Left ventricle myocardium superior (tissue), 1 donor: ENCODE data around the gene TLE4. TPM values are rescaled to one million over a fixed set of nuclear protein-coding genes. Genes with fewer than 3 reads are reported as not detected.
A peak's percentile ranks its signal among the peaks of the same experiment; 100 is the strongest.
"Not testable (repeated sequence)": the region's sequence is repeated elsewhere in the genome, so short reads cannot be mapped to it uniquely, and the experiment has no call there.

ENCODE experiments used
- ATAC-seq: fragments of 200-7000 bp; cut with Tn5 transposase; one replicate; pipeline ENCODE4 v1.9.1; 2020; ENCODE audit warnings: mild to moderate bottlenecking, moderate library complexity
- DNase-seq: peaks from one replicate; pipeline ENCODE4 v3.0.0-alpha.2; 2020
- intact Hi-C: fragments of 100-400 bp; cut with micrococcal nuclease; formaldehyde crosslinking; loops from one replicate; pipeline ENCODE4 v1.11.0; 2022
- total RNA-seq: library from RNA; stranded (reverse); fragmentation: NEBNext Ultra II Directional; extraction: Animal tissue kit (Norgen Biotek cat#: 25700); gene quantifications from one replicate; pipeline ENCODE4 v1.2.1, GENCODE V29; 2021
- donor health status: DM: no; HTN: yes; CAD: no; lungs with severe emphysema.

Gene TLE4
- total RNA-seq, 1 donor from 2014 or later = 10.7 TPM

DNA sequence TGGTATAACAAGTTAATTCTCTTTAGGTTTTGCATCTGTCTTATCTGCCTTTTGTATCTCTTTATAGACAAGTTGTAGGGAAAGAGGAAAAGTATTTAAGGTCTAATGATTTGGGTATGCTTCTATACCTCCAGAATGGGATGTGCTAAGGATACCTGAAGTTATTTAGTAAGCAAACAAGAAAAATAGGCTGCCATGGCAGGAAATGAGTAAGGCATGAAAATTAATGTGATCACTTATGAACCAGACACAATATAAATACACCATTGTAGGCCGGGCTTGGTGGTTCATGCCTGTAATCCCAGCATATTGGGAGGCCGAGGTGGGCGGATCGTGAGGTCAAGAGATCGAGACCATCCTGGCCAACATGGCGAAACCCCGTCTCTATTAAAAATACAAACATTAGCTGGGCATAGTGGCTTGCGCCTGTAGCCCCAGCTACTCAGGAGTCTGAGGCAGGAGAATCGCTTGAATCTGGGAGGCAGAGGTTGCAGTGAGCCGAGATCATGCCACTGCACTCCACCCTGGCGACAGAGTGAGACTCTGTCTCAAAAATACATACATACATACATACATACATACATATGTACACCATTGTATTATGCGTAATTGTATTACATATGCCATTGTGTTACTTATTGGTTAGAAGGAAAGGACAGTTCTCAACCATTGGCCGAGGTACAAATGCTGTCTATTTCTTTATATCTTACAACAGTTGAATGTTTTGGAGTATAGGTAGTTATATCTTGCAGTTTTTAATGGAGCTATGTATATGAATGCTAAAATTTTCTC is 83.0 kb downstream of the TLE4 start:
- DNase-seq, ATAC-seq, intact Hi-C loops: not testable (repeated sequence)

DNA sequence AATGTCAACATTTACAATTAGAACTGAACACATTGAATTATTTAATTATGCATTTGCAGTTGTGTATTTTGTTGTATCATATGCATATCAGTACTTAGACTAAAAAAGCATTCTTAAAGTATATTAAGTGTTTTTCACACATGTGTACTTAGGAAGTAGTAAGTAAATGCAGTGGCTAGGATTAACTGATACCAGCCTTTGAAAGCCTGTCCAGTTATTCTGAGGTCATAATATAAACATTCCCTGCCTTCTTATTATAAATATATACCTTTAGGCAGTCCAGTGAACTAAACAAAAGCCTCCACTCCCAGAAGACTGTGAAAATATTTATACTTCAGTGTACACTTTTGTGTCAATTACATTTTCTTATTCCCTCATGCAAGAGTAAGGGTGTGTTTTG is 83.8 kb downstream of the TLE4 start:
- ATAC-seq (no peak), DNase-seq (no peak)
- intact Hi-C loops = no loop called here

DNA sequence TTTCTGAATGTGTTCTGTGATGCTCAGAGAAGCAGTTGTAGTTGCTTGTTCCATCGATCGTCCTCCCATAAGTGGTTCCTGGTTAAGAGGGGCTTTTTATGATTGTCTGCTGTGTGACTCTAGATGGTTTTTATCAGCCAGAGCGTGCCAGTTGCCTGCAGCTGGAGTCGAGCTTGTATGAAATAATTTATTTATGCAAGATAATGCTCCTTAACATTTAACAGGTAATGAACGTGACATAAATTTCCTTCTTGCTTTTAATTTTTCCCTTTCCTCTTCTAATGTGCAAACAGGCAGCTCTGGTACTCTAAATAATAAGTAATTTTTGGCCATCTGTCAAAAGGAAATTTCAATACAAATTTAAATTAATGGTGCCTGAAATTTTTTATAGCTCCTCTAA is 84.4 kb downstream of the TLE4 start:
- DNase-seq = no peak
- ATAC-seq = no peak
- intact Hi-C loops = no loop called here

DNA sequence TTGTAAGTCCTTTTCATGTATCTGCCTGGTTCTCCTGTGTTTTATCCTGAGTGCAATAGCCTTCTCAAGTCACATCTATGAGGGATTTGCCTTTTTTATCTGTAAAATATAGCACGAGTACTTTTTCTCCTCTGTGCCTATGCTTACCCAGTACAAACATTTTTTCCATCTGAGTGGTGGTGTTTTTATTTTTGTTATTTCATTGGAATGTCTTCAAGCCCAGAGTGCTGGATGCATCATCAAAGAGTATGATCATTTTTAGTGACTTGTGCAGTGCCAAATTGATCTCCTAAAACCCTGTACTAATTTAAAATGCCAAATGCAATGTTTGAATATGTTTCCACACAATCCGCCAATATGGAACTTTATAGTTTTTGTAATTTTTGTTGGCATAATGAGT is 86.1 kb downstream of the TLE4 start:
- ATAC-seq (no peak), DNase-seq (no peak)
- intact Hi-C loops = no loop called here

DNA sequence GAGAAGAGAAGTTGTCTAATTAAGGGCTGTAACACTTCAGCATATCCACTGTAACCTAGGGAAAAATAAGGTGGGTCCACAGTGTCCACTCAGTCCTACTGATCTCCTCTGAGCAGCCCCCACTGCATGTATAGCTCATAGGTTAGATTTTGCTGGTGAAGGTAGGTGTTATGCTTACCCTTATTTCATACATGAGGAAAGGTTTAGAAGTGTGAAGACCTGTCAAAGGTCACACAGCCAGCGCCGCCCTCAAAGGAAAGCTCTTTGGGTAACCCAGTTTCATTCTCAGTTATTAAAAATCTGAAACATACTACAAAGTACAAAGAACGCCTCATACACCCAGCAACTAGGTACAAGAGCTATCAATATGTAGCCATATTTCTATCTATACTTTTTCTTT is 87.2 kb downstream of the TLE4 start:
- no peak for ATAC-seq
- intact Hi-C loops = no loop called here
- DNase-seq = no peak

DNA sequence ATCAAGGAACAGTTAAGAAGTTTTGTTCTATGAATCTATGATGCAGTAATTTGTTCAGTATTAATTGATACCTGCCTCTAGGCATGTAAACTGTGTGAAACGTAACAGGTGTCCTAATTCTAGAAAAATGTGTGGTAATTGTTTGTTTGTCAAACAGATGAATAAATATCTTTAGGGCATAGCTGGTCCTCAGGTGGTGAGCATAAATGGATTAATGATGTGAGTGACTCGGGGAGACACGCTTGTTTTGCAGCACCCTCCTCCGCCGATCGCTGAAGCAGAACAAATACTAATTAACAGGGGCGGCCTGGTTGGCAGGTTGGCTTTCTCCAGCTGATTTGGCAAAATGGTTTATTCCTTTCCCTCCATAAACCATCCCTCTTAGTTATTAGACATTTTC is 88.8 kb downstream of the TLE4 start:
- DNase-seq = no peak
- ATAC-seq = no peak
- intact Hi-C loops = no loop called here

DNA sequence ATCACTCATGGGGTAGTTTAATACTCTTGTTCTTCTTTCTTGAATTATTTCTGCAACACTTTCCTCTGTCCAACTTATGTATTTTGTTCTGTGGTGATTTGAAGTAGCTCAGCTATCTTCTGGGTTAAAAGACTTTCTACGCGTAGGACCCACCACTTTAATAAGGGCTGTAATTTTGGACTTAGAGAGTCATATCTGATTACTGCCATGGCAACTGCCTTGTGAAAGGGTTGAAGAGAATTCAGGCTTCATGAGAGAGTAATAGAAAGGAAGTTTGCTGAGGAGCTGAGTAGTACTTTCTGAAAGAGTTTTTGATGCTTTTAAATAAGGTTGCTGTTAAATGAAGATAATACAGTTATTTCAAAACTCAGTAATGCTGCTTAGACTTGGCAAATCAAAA is 89.5 kb downstream of the TLE4 start:
- intact Hi-C loops = no loop called here
- ATAC-seq (no peak), DNase-seq (no peak)

DNA sequence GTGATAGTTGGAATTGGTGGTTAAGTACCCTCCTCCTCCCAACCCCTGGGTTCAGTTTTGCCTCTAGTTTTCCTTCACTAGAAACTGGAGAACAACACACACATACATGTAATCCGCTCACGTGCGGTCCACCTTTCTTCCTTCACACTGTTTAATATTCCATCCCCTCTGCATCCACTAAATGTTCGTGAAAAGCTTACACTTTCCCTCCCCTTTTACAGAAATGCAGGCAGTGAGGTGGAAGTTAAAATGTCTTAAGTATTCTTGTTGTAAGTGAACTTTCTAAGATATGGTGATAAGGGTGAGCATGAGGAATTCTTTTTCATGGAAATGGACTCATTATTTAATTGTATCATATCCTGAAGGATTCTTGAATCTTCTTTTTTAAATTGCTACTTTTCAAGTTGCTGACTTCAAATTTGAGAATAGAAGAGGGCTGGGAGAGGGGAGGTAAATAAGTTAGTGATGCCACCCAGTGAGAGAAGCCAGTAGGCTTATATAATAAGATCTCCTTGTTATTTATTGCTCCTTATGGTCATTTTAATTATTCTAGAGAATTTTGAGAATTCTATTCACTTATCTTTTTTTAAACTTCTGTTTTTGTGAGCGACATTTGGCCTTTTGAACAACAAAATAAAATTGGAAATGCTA is 90.2 kb downstream of the TLE4 start:
- intact Hi-C loops = no loop called here
- ATAC-seq (no peak), DNase-seq (no peak)

DNA sequence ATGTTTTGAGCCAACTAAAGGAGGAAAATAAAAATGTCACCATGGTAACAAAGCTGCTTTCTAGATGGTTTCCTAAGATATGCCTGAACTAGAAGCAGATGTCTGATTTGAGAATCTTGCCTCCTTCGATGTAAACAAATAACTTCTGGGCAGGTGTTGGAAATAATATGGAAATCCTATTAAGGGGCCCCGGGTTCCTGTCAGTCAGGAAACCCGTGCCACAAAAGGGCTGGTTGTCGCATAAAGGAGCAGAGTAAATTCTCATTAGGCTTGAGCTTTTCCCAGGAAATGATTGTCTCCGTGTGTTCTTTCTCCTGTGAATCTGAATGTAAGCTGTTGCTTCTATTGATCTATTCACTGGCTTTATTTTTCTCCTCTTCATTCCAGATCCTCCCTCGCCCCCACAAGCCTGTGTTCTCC is 90.8 kb downstream of the TLE4 start:
- ATAC-seq (peak; percentile 15), DNase-seq (no peak)
- intact Hi-C loops = no loop called here

DNA sequence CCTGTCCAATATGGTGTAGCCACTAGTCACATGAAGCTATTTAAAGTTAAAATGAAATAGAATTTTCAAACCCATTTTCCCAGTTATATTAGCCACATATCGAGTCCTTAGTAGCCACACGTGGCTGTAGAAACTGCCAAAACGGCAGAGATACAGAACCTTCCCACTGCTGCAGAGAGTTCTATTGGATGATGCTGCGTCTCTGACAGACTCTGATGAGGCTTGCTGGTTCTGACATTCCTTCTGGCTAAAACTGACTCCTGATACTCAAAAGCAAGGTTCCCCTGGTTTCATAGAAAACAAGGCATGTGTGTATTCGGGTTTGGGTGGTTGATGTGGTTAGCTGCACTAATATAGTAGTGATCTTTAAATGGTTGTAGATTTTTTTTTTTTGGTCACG is 91.5 kb downstream of the TLE4 start:
- DNase-seq (no peak), ATAC-seq (peak; percentile 26)
- intact Hi-C loops = no loop called here

DNA sequence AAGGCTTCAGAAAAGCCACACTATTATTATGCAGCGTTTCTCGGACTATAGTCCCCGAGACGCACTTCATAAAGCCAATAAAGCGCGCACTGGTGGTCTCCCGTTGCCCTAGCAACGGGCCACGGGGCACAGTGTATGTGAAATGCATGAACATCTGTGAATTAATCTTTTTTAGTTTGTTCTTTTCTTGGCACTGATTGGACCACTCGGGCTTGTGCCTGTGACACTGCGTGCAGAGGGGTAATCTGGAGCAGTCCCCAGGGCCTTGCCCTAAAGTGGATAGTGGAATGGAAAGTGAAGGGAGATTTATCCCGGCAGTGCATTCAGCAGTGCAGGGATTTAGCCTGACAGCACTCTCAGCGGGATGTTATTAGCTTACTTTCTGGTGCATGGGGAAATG is 92.1 kb downstream of the TLE4 start:
- ATAC-seq = peak; percentile 58
- intact Hi-C loops = no loop called here
- DNase-seq = peak; percentile 22

DNA sequence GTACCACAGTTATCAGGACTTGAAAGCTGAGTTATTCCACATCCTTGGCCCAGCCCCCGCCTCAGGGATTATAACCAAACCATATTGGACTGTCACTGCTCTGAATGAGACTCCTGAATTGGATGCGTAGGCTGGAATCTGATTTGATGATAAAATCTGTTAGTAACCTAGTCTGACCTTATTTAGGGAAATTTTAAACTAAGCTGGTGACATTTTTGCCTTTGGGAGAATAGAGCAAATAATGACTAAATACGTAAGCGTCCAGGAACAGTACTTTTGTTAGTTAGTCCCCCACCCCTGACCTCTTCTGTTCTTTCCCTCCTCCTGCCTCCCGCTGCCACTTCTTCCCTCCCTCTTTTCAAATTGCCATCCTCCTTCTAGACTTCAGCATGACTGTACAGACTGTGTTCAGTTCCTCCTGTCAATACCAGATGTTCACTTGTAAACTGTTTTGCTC is 92.6 kb downstream of the TLE4 start:
- intact Hi-C loops = no loop called here
- DNase-seq (no peak), ATAC-seq (peak; percentile 68)

DNA sequence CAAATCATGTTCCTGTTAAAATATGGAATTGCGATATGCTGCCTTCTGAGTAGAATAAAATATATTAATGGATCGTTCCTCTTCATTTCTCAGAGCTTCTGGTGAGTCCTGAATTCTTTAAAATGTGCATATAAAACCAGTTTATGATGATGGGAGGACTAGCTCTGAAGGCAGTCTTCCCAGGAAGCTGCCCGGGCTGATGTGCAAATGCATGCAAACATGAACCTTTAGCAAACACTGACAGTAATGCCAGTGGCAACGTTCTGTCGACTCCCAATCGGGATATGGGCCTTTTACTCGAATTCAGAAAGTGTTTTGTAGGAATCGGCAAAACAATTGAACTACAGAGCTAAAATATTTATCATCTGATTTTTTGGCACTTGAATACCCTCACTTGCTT is 93.6 kb downstream of the TLE4 start:
- DNase-seq (no peak), ATAC-seq (no peak)
- intact Hi-C loops = no loop called here

DNA sequence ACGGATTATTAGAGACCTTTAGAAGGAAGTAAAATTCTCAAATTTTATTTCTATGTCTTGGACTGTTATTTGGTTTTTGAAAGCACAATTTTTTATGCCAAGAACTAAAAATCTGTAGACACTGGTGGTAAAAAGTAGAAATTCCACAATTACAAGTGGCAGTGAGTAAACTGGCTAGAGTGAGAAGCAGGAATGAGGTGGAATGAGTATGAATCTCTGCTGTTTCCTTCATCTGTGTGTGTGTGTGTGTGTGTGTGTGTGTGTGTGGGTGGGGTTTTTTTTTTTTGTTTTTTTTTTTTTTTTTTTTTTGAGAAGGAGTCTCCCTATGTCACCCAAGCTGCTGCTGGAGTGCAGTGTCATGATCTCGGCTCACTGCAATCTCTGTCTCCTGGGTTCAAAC is 94.2 kb downstream of the TLE4 start:
- intact Hi-C loops = no loop called here
- DNase-seq = no peak
- no peak for ATAC-seq

DNA sequence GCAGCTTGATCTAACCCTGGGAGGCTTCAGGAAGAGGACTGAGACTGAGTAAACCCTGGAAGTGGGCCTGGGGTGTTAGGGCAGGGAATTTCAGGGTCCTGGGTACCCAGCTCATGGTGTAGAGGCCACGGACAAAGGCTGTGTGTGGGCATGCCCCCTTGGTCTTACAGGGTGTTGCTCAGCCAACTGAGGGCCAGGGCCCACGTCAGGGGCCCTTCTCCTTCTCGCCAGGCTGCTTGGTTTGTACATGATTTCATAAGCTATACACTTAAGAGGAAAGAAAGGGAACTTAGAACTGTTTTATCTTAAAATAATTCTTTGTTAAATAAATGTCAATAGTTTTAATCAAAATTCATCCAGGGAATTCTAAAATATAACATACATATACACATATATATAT is 95.4 kb downstream of the TLE4 start:
- intact Hi-C loops = no loop called here
- ATAC-seq (no peak), DNase-seq (no peak)

DNA sequence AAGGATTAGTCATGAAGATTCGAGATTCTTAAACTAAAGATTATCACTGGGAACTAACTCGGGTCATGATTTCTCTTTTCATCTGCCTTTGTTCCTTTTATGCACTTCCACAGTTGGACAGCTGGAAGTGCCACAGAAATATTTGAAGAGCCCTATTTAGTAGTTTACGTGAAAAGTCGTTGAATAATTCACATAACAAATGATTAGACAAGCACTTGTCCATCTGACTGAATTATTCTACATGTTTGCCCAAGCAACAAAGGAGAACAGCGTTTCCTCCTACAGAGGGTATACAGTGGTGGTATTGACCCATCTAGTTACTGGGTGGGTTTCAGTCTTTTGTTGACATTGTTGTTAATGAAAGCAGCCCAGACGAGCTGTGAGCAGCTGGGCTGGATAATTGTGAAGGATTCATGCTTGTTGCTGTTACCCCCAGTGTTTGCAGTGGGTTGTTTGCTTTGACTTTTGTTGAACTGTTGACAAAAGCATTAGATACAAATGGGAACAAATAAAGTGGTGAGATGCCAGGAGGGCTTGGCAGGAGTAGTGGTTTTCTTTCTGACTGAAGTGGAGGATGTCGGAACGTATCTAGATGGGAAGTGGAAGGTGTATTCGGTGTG is 96.2 kb downstream of the TLE4 start:
- DNase-seq = no peak
- ATAC-seq = peak; percentile 32
- intact Hi-C loops = no loop called here

DNA sequence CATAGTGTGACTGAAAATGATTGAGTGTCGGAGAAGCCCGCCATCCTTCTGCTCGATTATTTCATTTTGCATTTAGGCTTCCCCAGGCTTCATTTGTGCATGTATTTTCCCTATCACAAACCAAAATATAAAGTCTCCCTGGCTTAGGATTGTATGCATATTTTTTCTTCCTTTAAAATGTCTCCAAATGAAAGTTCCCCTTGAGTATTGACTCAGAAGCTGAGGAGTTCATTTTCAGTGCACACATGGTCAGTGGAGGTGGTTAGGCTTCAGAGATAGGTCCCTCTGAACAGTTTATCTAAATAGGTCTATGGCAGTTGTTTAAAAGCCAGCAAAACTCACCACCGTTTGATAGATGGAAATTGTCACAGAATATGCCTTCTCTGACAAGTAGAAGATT is 97.2 kb downstream of the TLE4 start:
- intact Hi-C loops = no loop called here
- DNase-seq (no peak), ATAC-seq (no peak)

DNA sequence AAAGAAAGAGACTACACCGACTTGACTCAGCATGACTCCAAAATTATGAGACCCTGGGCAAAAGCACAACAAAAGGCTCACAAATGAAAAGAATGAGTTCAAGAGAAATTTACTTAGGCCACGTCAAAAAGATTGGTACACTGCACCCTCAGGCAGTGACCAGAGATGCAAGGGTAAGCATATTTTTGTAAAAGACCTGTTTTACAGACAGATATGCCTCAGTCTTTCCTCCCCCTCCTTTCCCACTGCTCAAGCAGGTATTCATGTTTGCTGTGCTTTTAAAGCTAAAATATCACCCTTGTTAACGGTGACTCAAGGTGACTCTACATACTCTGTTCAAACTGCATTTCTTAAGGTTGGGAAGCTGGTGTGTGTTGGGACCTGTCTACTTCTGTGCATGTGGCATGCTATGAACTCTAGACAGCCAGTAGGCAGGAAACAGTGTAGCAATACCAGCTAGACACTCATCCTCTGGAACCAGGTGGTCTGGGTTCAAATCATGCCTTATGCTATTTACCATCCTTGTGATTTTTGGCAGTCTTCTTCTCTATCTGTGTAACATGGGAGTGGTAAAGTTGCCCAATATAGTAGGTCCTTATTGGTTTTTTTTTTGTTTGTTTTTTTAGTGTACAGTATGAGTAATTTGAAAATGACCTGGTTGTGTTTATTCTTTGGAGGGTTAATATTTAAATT is 98.7 kb downstream of the TLE4 start:
- ATAC-seq (no peak), DNase-seq (no peak)
- intact Hi-C loops = no loop called here

DNA sequence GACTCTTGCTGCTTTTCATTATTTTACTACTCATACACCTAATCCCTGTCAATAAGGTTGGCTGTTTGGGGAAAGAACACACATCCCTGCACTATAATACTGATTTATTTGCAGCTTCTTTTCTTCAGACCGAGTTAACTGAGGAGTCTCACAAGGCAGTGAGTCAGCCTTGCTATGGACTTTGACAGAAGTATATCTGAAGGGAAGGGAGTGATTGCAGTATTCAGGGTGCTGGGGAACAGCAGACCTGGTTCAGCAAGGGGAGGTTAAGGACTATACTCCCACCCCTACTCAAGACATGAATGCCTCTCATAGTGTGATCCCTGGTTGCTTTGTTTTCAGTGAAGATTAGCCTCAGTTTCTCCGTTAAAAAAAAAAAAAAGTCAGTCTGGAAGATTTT is 99.8 kb downstream of the TLE4 start:
- DNase-seq = no peak
- no peak for ATAC-seq
- intact Hi-C loops = no loop called here

DNA sequence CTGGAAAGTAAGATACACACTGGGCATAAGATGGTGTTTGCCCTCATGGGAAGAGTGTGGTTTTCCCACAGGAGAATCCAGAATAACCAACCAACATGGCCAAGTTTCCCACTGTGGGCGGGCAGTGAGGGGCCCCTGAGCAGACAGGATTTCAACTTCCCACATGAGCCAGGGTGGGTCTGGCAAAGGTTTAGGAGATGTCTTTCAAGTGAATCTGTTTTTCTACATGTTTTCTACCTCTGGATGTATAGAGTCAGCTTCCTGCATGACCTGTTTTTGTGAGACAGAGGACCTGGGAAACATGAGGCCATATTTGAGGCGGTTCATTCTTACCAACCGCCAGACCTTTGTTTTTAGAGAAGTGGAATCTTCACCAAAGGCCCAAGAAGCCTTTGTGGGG is 100.5 kb downstream of the TLE4 start:
- DNase-seq (no peak), ATAC-seq (no peak)
- intact Hi-C loops = no loop called here
